ENCODE results near the gene CCDC191. TPM values are rescaled to one million over a fixed set of nuclear protein-coding genes. Genes with fewer than 3 reads are reported as not detected.

CCDC191 gene
- polyA plus RNA-seq, 1 donor (not counting 4 experiments of a cell fraction or from before 2014, with no cell fraction given): 3.6 TPM

- dilution Hi-C loops (cut with MboI; ENCODE audit: extremely low pct_ligation_motif_present, low sequenced_read_pairs): no loop called here
- Histone ChIP-seq H3K79me2 (ENCODE audit: control insufficient read depth, insufficient read depth, low read length) (no peaks in the 10 kb centered on the region), H3K27me3 (ENCODE audit: control insufficient read depth, extremely low read depth, insufficient read depth, low read length) (peaks cover 7% of the 10 kb centered on the region), H2AFZ (ENCODE audit: control insufficient read depth, low read length) (no peak overlapping the region), H3K9ac (ENCODE audit: control insufficient read depth, extremely low read depth, insufficient read depth, low read length) (no peak overlapping the region), H3K9me1 (ENCODE audit: control insufficient read depth, extremely low read depth, insufficient read depth, low read length) (no peaks in the 10 kb centered on the region), H3K4me2 (ENCODE audit: control insufficient read depth, extremely low read depth, insufficient read depth, low read depth, low read length) (peak overlapping the region; percentile 85), H3K4me1 (ENCODE audit: control insufficient read depth, extremely low read depth, insufficient read depth, low read length) (no peaks in the 10 kb centered on the region), H3K9me3 (ENCODE audit: control insufficient read depth, low read depth, low read length) (no peaks in the 10 kb centered on the region), H4K20me1 (ENCODE audit: control insufficient read depth, extremely low read depth, insufficient read depth, low read length) (no peaks in the 10 kb centered on the region), H3K27ac (ENCODE audit: control insufficient read depth, insufficient read depth, low read length) (no peak overlapping the region), H3K4me3 (ENCODE audit: control insufficient read depth in 2 of 3, extremely low read depth in 1 of 3, insufficient read depth in 2 of 3, low read depth in 1 of 3, low read length in 3 of 3) (peak overlapping the region; percentile 62 to 74 (median 69)), H3K36me3 (ENCODE audit: control insufficient read depth in 2 of 2, extremely low read depth in 1 of 2, insufficient read depth in 2 of 2, low read length in 2 of 2) (no peaks in the 10 kb centered on the region)
- DNase-seq (ENCODE audit: low read depth, low spot score): no peak
- no peak for FAIRE-seq
- TF ChIP-seq CTCF (optimal IDR thresholded peaks at IDR 0.05 in 1 of 3, IDR thresholded peaks at IDR 0.05 in 1 of 3, conservative IDR thresholded peaks at IDR 0.05 in 1 of 3; ENCODE audit: extremely low read depth in 1 of 3, insufficient read depth in 2 of 3, low read length in 3 of 3): no peak
- no peak for TF ChIP-seq EZH2 (IDR thresholded peaks at IDR 0.05; ENCODE audit: low read length)
Observed at GRCh38 chr3:113946831-113947230, 109.5 kb downstream of the CCDC191 start.

- Histone ChIP-seq H3K4me3 (ENCODE audit: control insufficient read depth in 2 of 3, extremely low read depth in 1 of 3, insufficient read depth in 2 of 3, low read depth in 1 of 3, low read length in 3 of 3) (no peak overlapping the region), H3K4me1 (ENCODE audit: control insufficient read depth, extremely low read depth, insufficient read depth, low read length) (no peaks in the 10 kb centered on the region), H3K27me3 (ENCODE audit: control insufficient read depth, extremely low read depth, insufficient read depth, low read length) (no peaks in the 10 kb centered on the region), H3K4me2 (ENCODE audit: control insufficient read depth, extremely low read depth, insufficient read depth, low read depth, low read length) (no peak overlapping the region), H3K27ac (ENCODE audit: control insufficient read depth, insufficient read depth, low read length) (no peak overlapping the region), H3K9me3 (ENCODE audit: control insufficient read depth, low read depth, low read length) (no peaks in the 10 kb centered on the region), H3K9me1 (ENCODE audit: control insufficient read depth, extremely low read depth, insufficient read depth, low read length) (no peaks in the 10 kb centered on the region), H3K36me3 (ENCODE audit: control insufficient read depth in 2 of 2, extremely low read depth in 1 of 2, insufficient read depth in 2 of 2, low read length in 2 of 2) (no peaks in the 10 kb centered on the region), H4K20me1 (ENCODE audit: control insufficient read depth, extremely low read depth, insufficient read depth, low read length) (no peaks in the 10 kb centered on the region), H2AFZ (ENCODE audit: control insufficient read depth, low read length) (no peak overlapping the region), H3K79me2 (ENCODE audit: control insufficient read depth, insufficient read depth, low read length) (no peaks in the 10 kb centered on the region), H3K9ac (ENCODE audit: control insufficient read depth, extremely low read depth, insufficient read depth, low read length) (no peak overlapping the region)
- FAIRE-seq (no peak), DNase-seq (ENCODE audit: low read depth, low spot score) (no peak)
- dilution Hi-C loops (cut with MboI; ENCODE audit: extremely low pct_ligation_motif_present, low sequenced_read_pairs): no loop called here
- TF ChIP-seq EZH2 (IDR thresholded peaks at IDR 0.05; ENCODE audit: low read length): no peak
- no peak for TF ChIP-seq CTCF (optimal IDR thresholded peaks at IDR 0.05 in 1 of 3, IDR thresholded peaks at IDR 0.05 in 1 of 3, conservative IDR thresholded peaks at IDR 0.05 in 1 of 3; ENCODE audit: extremely low read depth in 1 of 3, insufficient read depth in 2 of 3, low read length in 3 of 3)
Observed at GRCh38 chr3:113927556-113927955, 128.8 kb downstream of the CCDC191 start.

All from keratinocyte (primary cell).